Eye (tissue), 1 donor: ENCODE measurements around the gene LINC01488.

ENCODE experiments used
- DNase-seq: peaks from one replicate; pipeline ENCODE4 v3.0.0-alpha.2; 2015

Gene LINC01488

DNA sequence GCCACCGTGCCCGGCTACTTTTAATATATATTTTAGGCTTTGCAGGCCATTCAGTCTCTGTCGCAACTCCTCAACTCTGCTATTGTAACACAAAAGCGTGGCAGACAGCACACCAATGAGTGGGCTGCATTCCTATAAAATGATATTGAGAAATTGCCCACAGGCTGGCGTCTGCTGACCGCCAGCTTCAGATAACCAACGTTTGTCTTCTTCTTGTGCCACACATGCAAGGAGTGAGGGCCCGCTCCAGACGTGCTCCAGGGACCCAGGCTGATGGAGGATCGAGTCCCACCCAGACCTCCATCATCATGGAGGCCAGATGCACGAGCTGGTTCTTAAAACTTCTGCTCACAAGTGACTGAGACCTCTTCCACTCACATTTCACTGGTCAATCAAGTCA is 35.4 kb upstream of the LINC01488 start:
- no peak for DNase-seq

DNA sequence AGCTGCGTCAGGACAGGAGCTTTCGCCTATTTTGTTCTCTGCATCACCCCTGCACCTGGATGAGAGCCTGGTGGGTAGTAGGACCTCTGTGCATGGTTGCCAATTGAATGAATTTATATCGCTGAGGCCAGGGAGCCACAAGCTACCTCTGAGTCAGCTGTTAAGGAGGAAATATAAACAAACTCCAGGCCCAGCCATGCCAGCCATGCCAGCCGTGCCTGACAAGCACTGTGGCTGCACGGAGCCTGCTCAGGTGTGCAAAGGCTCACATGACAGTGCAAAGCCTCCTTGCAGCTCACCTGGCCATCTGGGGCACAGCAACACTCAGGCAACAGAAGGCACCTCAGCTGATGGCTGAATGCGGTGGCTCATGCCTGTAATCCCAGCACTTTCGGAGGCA is 33.7 kb upstream of the LINC01488 start:
- no peak for DNase-seq

DNA sequence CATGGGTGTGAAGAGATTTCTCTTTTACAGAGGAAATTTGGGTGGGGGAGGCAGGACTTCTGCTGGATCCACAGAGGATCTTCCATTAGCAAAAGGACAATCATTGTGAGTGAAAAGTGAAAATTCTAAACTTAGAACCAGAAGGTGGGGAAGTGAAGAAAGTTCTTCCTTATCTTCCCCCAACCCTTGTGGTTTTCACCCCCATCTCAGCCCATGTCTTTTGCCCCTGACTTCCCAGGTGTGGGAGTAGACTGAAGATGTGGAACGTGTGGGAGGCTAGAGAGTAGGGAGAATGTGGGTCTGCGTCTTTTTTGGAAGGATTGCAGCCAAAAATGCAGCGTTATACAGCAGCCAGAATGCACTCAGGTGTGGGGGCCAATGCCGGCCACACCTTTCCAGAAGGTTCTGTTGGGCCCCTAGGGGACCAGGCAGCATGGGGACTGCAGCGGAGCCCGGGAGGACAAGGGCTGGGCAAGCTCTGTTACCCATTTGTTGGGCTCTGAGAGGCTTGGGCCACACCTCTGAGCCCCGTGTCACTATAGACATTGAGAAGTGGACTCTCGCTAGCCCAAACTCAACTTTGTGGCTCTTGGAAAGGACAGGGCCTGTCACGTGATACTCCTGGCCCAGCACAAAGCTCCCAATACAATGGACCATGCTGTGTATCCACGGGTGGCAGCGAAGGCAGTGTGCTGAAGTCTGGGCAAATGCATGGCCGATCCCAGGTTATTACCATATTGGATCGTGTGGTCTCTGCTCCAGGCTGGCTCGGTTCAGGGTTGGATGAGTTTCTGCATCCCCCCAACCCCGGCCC is 32.8 kb upstream of the LINC01488 start:
- no peak for DNase-seq

DNA sequence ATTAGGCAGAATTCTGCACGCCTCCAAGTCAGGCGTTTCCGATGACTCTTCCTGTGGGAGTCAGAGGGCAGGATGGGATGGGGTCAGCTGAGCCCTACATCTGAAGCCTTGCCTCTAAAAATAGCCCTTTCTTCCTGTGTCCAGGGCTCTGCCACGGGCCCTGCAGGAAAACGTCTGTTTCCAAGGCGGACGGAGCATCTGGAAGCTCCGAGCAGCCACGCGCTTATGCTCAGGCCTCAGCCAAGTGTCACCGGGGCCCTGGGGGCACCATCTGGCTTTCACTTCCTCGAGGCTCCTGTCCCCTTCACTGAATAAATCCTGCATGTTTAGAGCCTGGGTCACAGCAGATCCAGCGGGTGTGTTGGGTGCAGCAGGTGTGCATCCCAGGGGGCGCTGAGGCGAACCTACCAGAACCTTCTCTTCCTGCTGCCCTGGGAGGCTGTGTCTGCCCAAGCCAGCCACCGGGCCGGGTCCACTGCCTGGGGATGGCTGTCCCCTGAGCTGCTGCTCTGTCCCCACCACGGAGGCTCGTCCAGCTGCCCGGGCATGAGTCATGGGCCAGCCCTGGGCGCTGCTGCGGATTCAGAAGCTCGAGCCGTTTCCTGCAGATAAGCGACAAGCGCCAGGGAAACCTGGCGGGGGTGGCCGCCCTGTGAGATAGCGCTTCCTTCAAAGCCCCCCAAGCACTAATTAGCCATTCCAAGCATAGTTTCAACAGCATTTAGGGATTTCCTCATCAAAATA is 32.0 kb upstream of the LINC01488 start:
- DNase-seq: peak; percentile 80

DNA sequence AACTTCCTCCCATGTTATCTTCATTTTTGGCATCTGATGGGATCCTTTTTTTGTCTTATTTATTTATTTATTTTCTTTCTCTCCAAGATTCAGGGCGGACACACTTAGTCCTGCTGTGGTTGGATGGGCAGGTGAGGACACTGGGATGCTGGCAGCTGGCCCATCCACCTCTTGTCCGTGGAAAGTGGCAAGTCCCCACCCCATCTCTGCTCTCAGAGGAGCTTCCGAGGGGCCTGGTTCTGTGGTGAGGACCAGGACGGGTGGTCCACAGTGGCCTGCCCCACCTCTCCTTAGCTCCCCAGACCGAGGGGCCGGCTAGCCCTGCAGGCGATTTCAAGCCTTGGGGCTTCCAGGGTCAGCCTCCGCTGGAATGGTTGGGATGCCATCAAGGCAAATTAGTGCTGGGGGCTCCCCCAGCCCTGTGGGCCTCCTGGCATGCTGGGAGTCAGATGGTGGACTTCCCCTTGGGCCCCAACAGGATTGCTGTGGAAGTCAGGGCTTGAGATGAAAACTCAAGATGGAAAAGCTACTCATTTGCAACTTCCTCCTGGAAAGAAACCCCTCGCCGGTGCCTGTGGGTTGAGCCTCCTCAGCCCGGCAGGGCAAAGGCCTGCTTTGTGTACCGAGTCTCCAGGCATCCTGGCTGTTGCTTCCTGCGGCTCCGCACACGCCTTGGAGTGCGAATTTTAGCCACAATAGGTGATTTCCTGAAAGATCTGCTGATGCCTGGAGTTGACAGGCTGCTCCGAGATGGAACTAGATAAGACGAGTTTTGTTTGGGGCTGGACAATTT is 31.2 kb upstream of the LINC01488 start:
- no peak for DNase-seq

DNA sequence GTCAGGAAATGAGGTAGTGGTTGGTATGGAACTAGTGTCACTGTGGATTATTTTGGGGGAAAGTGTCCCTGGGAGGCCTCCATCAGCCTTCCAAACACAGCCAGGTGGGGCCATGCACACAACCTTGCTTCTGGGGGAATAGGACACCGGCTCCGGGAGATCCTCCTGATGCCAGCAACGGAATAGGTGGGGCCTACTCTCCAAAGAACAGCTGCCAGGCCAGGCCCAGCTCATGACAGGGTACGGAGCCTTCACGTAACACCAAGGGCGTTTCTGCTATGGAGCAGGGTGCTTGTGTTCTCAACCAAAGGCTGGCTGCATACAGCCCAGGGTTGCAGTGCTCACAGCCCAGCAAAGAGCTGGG is 30.6 kb upstream of the LINC01488 start:
- DNase-seq: no peak

DNA sequence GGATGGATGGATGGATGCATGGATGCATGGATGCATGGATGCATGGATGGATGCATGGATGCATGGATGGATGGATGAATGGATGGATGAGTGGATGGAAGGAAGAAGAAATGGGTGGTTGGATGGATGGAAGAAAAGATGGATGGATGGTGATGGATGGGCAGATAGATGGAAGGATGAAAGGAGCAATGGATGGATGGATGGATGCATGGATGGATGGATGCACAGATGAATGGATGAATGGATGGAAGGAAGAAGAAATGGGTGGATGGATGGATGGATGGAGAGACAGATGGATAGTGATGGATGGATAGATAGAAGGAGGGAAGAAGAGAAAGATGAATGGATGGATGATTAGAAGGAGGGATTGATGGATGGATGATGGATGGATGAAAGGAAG is 30.2 kb upstream of the LINC01488 start:
- no peak for DNase-seq

DNA sequence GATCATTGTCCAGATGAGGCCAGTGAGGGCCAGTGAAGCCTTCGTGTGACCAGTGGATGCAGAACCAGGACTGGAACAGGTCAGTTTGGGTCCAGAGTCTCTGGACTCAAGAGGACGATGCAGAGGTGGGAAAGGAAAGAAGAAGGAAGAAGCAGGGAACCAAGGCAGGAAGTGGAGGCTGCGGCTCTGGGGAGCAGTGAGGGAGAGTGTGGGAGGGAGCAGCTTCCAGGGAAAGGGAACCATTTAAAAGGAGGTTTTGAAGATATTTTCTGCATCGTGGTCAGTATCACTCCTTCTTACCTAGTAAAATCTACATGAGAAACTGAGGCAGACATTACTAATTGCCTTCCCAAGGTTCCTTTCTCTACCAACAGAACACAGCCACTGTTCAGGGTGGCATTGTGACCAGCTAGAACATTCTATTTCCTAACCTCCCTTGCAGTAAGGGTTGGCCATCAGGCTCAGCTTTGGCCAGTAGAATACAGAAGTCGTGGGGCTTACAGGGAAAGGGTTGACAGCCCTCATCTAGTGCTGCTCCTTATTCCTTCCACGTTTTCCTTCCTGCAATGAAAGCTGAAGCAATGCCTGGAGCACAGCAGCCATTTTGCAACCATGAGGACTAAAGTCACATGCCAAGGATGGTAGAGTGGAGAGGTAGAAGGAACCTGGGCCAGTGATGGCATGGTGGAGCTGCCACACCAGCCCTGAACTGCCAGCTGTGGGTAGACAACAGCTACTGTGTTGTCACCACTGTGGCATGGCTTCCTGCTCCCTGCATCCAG is 29.1 kb upstream of the LINC01488 start:
- no peak for DNase-seq

DNA sequence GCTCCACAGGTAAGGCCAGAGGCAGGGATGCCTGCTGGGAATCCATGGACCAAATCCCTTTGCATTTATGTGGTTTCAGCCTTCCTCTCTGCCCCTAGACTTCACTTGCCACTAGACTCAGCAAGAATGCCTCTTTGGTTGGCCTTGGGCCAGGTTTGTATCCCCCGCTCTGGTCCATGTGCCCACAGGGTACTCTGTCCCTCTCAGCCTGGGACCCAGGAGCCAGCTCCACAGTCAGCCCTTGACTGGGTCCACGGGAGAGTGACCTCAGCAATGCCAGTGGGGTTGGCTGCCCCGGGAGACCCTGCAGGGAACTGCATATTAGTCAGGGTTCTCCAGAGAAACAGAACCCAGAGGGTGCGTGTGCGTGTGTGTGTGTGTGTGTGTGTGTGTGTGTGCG is 28.3 kb upstream of the LINC01488 start:
- DNase-seq: no peak

DNA sequence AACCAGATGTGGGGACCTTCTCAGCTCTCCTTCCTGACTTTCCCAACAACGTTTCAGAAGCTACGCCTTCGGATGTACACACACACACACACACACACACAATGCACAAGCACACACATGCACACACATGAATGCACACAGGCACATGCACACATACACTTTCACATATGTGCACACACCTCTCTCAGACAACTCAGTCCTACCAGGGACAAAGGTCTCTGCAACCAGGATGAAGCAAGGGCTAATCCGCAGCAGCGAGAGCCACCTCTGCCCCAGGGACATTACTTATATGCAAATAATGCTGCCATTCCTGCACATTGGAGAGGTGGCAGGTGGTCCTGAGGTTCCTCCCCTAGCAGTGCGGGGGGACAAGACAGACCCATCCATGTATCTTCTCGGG is 27.4 kb upstream of the LINC01488 start:
- no peak for DNase-seq

DNA sequence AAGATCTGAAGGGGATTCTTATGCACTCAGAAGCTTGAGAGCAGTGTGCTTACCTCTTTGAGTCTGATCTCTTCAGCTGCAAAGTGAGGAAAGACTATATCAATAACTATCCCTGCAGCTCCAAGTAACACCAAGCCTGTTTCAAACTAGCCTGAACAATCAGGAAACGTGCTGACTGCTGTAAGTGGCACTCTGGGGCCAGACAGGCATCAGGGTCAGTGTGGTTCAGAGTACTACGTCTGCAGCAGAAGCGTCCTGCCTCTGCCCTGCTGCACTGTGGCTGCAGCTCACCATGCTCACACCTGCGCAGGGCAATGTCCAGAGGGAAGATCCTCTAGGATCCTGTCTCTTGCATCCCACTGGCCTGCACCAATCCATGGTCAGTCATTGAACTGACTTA is 25.5 kb upstream of the LINC01488 start:
- DNase-seq: no peak

DNA sequence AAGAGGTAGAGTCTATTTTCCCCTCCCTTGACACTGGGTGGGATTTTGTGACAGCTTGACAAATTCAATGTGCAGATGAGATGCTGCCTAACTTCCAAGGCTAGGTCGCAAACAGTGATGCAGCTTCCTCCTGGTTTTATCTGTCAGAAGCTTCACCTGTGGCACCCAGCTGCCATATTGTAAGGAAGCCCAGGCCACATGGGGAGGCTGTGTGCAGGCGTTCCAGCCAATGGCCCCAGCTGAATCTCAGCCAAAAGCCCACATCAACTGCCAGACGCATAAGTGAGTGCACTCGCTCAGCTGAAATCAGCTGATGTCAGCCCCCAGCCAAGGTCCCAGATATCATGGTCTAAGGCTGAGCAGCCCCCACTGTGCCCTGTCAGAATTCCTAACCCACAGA is 24.8 kb upstream of the LINC01488 start:
- DNase-seq: no peak

DNA sequence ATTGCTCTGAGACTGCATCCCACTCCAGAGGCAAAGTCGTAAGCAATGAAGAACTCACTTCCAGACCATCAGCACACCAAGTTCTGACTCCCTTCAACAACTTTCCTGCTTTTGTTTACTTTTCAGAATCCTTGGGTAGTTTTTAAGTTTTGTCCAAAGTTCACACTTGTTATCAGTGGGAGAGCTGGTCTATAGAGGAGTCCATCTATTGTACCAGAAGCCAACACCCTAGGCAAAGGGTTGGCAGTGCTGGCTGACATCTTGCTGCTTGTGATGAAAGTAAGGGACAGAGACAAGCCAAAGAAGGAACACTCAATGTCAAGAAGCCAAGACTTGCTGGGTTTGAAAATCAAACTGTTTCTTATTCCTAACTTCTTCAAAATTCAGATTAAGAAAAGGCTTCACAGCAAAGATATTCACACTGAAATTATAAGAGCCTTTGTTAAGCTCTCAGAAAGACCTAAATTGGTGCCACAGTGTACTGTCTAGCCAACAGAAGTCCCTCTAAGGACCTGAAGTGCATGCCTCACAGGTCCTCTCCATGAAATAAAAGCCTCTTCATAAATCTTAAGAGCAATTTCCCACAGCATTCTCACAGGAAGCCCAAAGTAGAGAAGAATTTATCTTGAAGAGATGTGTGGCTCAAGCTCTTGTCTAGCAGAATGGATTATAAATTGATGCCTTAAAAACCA is 21.5 kb upstream of the LINC01488 start:
- no peak for DNase-seq

DNA sequence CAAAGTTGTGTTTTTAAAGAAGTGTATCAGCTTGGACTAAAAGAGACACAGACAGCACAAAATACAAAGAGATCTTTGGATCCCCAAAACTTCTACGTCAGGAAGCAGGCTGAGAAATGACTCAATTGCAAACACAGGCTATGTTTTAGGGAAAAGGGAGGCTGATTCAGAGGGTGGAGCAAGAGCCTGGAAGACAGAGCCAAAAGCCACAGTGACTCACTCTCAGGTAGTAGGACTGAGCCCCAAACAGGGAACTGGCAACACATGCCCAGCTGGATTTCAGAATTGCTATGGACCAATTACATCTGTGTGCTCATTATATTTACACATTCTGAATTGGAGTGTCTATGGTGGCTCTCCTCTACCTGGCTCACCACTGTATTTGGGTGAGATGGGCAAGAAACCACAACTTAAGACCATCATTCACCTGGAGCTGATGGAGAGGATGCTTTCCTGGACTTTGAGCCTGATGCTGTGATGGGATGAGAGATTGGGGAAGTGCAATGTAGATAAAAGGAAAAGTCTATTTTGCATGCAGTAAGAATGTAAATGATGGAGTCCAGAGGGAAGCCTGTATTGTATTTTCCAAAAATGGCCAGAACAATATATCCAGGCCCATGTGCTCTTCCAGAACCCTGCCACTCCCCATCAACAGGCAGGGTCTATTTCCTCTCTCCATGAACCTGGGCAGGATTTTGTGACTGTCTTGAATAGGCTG is 20.8 kb upstream of the LINC01488 start:
- DNase-seq: no peak

DNA sequence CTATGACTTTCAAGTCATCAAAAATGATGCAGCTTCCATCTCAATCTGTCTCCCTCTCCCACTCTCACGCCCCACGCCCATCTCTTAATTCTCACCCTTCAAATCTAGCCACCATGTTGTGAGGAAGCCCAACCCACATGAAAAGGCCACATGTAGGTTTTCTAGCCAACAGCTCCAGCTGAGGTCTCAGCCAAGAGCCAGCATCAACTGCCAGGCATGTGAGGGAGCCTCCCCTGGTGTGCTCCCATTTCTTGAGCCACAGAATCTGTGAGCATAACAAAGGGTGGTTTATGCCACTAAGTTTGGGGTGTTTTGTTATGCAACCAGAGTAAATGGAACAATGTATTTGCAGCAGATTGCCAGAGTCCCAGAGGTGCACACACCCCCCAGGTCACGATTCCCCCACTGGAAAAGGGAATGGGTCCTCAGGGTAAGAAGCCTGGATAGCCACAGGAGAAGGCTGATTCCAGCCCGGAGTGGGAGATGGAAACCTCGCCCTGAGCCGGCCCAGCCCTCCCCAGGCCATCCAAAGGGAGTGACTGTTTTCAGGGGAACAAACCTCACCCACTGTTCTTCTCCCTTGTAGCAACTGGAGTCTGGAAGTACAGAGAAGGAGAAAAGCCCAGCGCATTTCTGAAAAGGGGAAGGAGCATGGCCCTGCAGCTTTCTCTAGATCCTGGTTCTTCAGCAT is 20.0 kb upstream of the LINC01488 start:
- DNase-seq: no peak

DNA sequence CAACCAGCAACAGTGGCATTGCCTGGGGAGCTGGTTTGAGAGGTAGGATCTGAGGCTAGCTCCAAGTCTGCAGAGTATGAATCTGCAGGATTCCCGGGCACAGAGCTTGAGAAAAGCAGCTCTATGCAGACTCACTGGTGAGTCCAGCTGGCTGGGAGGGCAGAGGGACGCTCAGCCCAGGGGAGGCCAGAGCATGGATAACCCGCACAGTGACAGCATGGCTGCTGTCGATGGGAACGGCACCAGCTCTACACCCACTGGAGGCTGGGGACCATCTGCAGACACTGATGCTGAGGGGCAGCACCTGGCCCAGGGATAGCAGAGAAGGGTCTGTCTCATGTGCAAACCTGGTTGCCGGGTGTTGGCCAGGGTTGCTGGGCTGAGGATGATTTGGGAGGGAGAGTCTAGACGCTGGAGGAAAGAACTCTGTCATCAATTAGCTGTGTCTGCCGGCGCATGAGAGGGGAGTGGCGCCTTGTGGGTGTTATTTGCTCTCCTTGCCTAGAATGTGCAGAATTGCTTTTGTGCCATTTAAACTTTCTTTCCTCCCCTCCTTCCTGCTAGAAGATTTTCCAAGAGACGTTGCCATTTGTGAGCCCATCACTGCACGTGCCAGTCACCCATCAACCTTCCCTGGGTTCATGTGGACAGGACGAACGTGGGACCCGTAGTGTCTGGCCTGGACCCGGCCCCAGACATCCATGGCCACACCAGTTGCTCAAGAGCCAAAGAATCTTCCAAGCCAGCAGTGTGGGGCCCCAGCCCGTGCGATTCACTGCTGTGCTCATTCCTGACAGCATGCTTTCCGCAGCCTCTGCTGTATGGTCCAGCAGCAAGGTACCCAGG is 19.1 kb upstream of the LINC01488 start:
- no peak for DNase-seq

DNA sequence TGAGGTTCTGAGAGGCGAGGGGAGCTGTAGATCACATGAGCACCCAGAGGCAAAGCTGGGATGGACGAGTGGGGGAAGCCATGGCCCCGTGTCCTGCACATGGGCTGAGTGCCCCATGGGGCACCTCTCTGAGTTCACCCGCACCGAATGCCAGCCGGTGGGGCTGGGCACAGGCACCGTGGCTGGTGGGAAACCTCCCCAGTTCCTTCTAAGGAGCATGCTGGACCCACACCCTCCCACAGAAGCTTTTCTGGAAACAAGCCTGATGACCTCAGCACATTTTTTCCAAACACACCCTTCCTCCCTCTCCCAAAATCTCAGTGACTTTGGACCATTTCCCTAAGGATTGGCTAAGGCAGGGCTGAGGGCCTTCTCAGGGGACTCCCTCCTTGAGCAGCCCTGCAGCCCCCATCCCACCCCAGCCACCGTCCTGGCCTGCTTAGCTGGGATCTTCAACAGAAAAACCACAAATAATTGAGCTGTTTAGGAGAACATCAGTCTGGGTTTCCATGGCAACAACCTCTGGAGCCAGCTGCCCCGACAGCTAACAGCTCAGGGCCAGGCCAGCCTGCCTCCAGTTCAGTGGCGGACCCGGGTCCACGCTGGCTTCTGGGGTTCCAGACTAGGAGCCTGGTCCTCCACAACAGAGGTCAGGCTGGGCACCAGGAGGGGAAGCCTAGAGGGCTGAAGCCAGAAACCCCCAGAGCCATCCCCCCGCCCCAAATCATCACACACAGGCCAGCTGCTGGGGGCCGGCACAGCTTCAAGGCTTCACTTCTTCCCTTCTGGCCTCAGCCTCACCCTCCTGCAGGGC is 18.1 kb upstream of the LINC01488 start:
- peak; percentile 89 for DNase-seq

DNA sequence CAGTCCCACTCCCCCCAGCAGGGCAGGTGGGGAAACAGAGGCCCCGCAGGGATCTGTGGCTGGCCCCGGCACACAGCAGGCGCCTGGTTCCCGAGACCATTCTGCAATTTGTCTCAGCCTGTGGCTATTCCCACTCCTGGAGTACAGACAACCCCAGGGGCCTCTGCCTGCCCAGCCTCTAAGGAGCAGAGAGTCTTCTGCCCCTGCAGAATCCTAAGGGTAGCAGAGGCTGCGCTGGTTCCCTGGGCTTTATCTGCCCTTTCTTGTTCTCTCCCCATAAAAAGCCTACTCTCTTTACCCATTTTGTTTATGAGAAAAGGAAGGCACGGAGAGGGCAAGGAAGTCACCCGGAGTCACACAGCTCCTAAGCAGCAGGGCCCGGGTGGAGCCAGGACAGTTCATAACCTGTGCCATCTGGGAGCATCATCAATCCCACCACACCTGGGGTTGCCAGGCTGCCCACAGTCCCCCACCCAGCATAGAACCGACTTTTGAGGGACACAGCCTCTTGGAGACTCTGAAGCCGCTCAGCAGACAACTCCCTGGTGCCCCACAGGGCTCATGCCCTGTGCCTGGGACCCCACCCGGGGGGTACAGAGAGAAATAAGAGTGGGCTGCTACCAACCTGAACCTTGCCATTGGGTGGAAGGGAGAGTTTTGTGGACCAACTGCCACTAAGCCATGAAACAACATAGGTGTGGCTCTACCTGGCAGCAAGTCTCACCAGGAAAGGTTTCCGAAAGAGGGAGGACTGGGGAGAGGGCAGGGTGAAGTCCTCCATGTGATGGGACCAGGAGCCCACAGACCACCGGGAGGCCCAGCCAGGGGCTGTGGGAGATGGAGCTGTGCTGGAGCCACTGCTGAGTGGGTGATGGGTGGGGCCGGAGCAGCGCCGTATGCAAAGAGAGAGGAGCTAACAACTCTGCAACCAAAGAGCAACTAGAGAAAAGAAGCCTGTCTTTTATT is 17.2 kb upstream of the LINC01488 start:
- DNase-seq: no peak
